Measurements from ENCODE around the gene TXLNB.

The TXLNB gene

DNA sequence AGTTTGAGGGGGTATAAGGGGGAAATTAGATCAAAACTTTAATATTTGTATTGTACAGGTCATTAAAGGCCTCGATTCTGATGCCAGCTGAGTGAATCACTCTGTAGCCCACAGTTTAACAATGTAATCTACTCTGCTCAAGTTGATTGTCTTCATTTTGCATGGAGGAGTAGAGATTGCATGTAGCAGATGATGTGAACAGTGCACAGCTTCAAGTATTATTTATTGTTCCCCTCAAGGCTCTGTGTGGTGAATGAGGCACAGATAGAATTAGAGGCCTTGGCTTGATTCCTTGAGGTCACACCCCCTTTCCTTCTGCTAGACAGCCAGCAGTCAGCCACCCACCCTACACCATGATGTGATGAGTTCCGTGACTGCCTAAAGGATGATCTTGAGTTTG lies 38.1 kb downstream of the TXLNB start:
- WGBS (ENCODE audit: insufficient coverage) = no CpG with 5 or more reads among the region's 2 CpGs
- Histone ChIP-seq H3K27me3 (replicated peaks in 2 of 5; ENCODE audit: control insufficient read depth in 4 of 5, insufficient read depth in 5 of 5, low read length in 4 of 5) (no peaks in the 10 kb centered on the region), H3K36me3 (ENCODE audit: control insufficient read depth in 4 of 4, insufficient read depth in 4 of 4, low read length in 3 of 4) (no peaks in the 10 kb centered on the region), H3K4me3 (ENCODE audit: control insufficient read depth in 1 of 7, extremely low read depth in 1 of 7, insufficient read depth in 4 of 7, low read depth in 2 of 7, low read length in 6 of 7) (no peak overlapping the region), H3K4me1 (ENCODE audit: control extremely low read depth in 1 of 4, control insufficient read depth in 4 of 4, insufficient read depth in 4 of 4, low read length in 3 of 4) (peaks cover 0 to 4% (median 2%) of the 10 kb centered on the region in 4 experiments), H3K27ac (ENCODE audit: insufficient read depth in 1 of 2, low read depth in 1 of 2, low read length in 2 of 2, poor library complexity in 1 of 2, severe bottlenecking in 2 of 2) (no peak overlapping the region), H3K9me3 (ENCODE audit: control extremely low read depth in 1 of 5, control insufficient read depth in 4 of 5, insufficient read depth in 2 of 5, low read depth in 1 of 5, low read length in 4 of 5) (no peaks in the 10 kb centered on the region)
- ChIA-PET POLR2A (no interaction called here), CTCF (no interaction called here)
- no peak for DNase-seq

DNA sequence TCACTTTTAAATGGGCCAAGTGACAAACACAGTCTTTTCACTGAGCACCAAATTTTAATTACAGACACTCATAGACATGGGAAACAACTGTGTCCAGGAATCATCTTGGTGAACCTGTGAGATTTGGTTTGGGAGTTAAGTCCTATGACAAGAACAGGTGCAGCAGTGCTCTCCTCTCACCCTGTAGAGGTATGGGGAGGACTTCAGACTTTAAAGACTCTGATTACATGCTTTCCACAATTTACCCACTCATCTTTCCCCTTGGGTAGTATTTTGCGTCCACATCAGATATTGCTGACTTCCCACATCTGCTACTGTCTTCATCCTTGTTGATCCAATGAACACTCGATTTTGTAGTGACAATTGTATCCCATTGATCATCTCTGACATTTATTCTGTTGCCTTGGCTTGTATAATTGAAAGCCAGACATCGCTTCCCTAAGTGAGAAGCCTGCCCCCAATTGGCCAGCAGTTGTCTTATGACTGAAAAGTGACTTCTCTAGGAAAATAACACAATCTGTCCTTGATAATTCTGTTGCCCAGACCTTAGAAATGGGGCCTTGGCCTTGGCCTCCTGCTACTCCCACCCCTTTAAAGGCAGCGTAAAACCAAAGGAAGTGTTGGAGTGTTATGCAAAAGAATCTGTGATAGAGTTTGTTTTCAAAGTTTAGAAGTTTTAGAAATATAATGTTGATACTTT lies 40.0 kb downstream of the TXLNB start:
- Histone ChIP-seq H3K27ac (ENCODE audit: insufficient read depth in 1 of 2, low read depth in 1 of 2, low read length in 2 of 2, poor library complexity in 1 of 2, severe bottlenecking in 2 of 2) (no peak overlapping the region), H3K9me3 (ENCODE audit: control extremely low read depth in 1 of 5, control insufficient read depth in 4 of 5, insufficient read depth in 2 of 5, low read depth in 1 of 5, low read length in 4 of 5) (no peaks in the 10 kb centered on the region), H3K27me3 (replicated peaks in 2 of 5; ENCODE audit: control insufficient read depth in 4 of 5, insufficient read depth in 5 of 5, low read length in 4 of 5) (no peaks in the 10 kb centered on the region), H3K36me3 (ENCODE audit: control insufficient read depth in 4 of 4, insufficient read depth in 4 of 4, low read length in 3 of 4) (no peaks in the 10 kb centered on the region), H3K4me1 (ENCODE audit: control extremely low read depth in 1 of 4, control insufficient read depth in 4 of 4, insufficient read depth in 4 of 4, low read length in 3 of 4) (peaks cover 0 to 6% (median 2%) of the 10 kb centered on the region in 4 experiments), H3K4me3 (ENCODE audit: control insufficient read depth in 1 of 7, extremely low read depth in 1 of 7, insufficient read depth in 4 of 7, low read depth in 2 of 7, low read length in 6 of 7) (no peak overlapping the region)
- CTCF ChIA-PET = interaction anchor here (1.2 kb wide), 1 partner anchor 14 kb away, joined by 4 read pairs; no protein-coding TSS in a partner anchor
- POLR2A ChIA-PET = no interaction called here
- 89% methylated on average over 3 of the region's 4 CpGs for WGBS (ENCODE audit: insufficient coverage)
- DNase-seq = no peak

DNA sequence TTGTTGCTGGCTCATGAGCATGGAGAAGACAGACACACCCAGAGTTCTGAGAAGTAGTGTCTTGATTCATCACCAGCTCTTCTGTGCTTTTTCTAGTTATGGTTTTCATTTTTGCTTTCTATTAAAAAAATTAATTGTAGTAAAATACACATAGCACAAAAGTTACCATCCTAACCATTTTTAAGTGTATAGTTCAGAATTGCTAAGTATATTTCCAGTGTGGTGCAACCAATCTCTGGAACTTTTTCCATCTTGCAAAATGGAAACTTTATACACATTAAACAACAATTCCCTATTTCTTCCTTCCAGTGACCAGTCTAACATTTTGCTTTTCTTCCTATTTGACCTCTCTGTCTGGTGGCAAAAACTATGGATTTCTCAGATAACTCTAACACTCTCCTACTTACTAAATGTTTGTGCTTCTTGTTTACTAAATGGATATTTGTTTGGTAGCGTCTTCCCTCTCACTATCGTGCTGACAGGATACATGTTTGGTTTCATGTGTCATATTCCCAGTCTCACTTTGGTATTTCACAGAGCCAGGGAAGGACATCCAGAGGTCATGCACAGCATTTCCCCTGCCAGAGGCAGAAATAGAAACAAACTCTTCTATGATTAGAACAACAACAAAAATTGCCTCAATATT lies 40.6 kb downstream of the TXLNB start:
- DNase-seq = no peak
- Histone ChIP-seq H3K4me3 (ENCODE audit: control insufficient read depth in 1 of 7, extremely low read depth in 1 of 7, insufficient read depth in 4 of 7, low read depth in 2 of 7, low read length in 6 of 7) (no peak overlapping the region), H3K9me3 (ENCODE audit: control extremely low read depth in 1 of 5, control insufficient read depth in 4 of 5, insufficient read depth in 2 of 5, low read depth in 1 of 5, low read length in 4 of 5) (no peaks in the 10 kb centered on the region), H3K27me3 (replicated peaks in 2 of 5; ENCODE audit: control insufficient read depth in 4 of 5, insufficient read depth in 5 of 5, low read length in 4 of 5) (no peaks in the 10 kb centered on the region), H3K27ac (ENCODE audit: insufficient read depth in 1 of 2, low read depth in 1 of 2, low read length in 2 of 2, poor library complexity in 1 of 2, severe bottlenecking in 2 of 2) (no peak overlapping the region), H3K36me3 (ENCODE audit: control insufficient read depth in 4 of 4, insufficient read depth in 4 of 4, low read length in 3 of 4) (no peaks in the 10 kb centered on the region), H3K4me1 (ENCODE audit: control extremely low read depth in 1 of 4, control insufficient read depth in 4 of 4, insufficient read depth in 4 of 4, low read length in 3 of 4) (peaks cover 0 to 6% (median 2%) of the 10 kb centered on the region in 4 experiments)
- ChIA-PET CTCF (interaction anchor here (0.9 to 2.0 kb wide), 4 partner anchors 19 to 113 kb away, joined by 3 to 9 read pairs (median 4); no protein-coding TSS in a partner anchor), POLR2A (no interaction called here)
- WGBS (ENCODE audit: insufficient coverage) = 100% methylated on average over 2 of the region's 2 CpGs

DNA sequence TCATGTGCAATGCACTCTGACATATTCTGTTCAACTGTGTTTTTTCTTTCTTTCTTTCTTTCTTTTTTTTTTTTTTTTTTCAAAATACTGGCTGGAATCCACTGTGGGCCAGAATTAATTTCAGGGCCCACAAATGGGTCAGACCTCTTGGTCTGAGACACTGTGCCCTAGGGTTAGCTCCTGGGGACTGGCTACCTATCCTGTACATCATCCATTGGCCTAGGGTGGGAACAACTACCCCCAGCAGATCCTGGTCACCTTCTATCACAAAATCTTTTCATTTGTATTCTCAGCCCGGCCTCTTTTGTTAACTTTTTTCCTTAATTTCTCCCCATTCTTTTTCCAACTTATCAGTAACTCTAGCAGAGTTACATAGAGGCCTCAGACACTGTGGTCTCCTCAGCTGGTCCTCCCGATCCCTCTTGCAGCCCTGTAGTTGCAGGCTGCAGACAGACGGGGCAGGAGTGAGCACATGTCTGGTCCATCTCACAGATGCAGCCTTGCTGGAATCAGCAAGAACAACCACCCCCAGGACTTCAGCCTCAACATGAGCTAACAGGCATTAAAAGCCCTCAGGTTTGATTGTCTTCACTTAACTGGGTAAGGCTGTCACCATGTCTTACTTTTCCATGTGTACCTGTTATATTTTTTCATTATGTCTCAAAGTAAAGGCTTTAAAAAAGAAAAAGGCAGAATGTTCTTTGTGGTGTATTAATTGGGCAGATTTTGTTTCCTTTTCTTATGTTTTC lies 41.3 kb downstream of the TXLNB start:
- no peak overlapping the region for H3K4me3 ChIP-seq (ENCODE audit: control insufficient read depth in 1 of 7, extremely low read depth in 1 of 7, insufficient read depth in 4 of 7, low read depth in 2 of 7, low read length in 6 of 7)
- H3K36me3 ChIP-seq (ENCODE audit: control insufficient read depth in 4 of 4, insufficient read depth in 4 of 4, low read length in 3 of 4) = no peaks in the 10 kb centered on the region
- ChIA-PET CTCF (interaction anchor here (0.9 to 2.0 kb wide), 6 partner anchors 15 to 114 kb away, joined by 3 to 9 read pairs (median 4); no protein-coding TSS in a partner anchor), POLR2A (no interaction called here)
- 65% methylated on average over 3 of the region's 3 CpGs for WGBS (ENCODE audit: insufficient coverage)
- H3K9me3 ChIP-seq (ENCODE audit: control extremely low read depth in 1 of 5, control insufficient read depth in 4 of 5, insufficient read depth in 2 of 5, low read depth in 1 of 5, low read length in 4 of 5) = no peaks in the 10 kb centered on the region
- peaks cover 0 to 6% (median 2%) of the 10 kb centered on the region in 4 experiments for H3K4me1 ChIP-seq (ENCODE audit: control extremely low read depth in 1 of 4, control insufficient read depth in 4 of 4, insufficient read depth in 4 of 4, low read length in 3 of 4)
- no peaks in the 10 kb centered on the region for H3K27me3 ChIP-seq (replicated peaks in 2 of 5; ENCODE audit: control insufficient read depth in 4 of 5, insufficient read depth in 5 of 5, low read length in 4 of 5)
- no peak overlapping the region for H3K27ac ChIP-seq (ENCODE audit: insufficient read depth in 1 of 2, low read depth in 1 of 2, low read length in 2 of 2, poor library complexity in 1 of 2, severe bottlenecking in 2 of 2)
- DNase-seq = peak; percentile 45 to 64 (median 55)

DNA sequence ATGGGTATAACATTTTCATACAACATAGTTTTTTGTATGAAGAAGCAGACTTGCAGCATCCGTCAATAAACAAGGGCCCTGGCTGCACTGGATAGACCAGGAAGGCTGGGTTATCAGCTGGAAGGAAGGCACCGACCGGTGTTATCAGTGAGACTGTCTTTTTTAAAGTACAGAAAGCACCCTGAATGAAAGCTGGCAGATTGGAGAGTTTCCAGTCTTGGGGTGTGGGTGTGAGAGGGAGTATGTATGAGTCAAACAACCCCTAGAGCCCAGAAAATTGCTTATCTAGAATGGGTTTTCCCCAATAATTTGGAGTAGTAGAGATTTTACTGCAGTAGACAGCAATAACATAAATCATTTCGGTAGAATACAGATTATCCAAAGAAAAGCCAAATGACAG lies 42.4 kb downstream of the TXLNB start:
- CTCF ChIA-PET = interaction anchor here (1.3 to 2.0 kb wide), 4 partner anchors 16 to 111 kb away, joined by 3 to 9 read pairs (median 4); no protein-coding TSS in a partner anchor
- WGBS (ENCODE audit: insufficient coverage) = 97% methylated on average over 3 of the region's 4 CpGs
- no peak for DNase-seq
- peaks cover 0 to 13% (median 8%) of the 10 kb centered on the region in 4 experiments for H3K4me1 ChIP-seq (ENCODE audit: control extremely low read depth in 1 of 4, control insufficient read depth in 4 of 4, insufficient read depth in 4 of 4, low read length in 3 of 4)
- no peaks in the 10 kb centered on the region for H3K9me3 ChIP-seq (ENCODE audit: control extremely low read depth in 1 of 5, control insufficient read depth in 4 of 5, insufficient read depth in 2 of 5, low read depth in 1 of 5, low read length in 4 of 5)
- no peak overlapping the region for H3K27ac ChIP-seq (ENCODE audit: insufficient read depth in 1 of 2, low read depth in 1 of 2, low read length in 2 of 2, poor library complexity in 1 of 2, severe bottlenecking in 2 of 2)
- H3K4me3 ChIP-seq (ENCODE audit: control insufficient read depth in 1 of 7, extremely low read depth in 1 of 7, insufficient read depth in 4 of 7, low read depth in 2 of 7, low read length in 6 of 7) = no peak overlapping the region
- H3K27me3 ChIP-seq (replicated peaks in 2 of 5; ENCODE audit: control insufficient read depth in 4 of 5, insufficient read depth in 5 of 5, low read length in 4 of 5) = no peaks in the 10 kb centered on the region
- no peaks in the 10 kb centered on the region for H3K36me3 ChIP-seq (ENCODE audit: control insufficient read depth in 4 of 4, insufficient read depth in 4 of 4, low read length in 3 of 4)
- POLR2A ChIA-PET = no interaction called here

DNA sequence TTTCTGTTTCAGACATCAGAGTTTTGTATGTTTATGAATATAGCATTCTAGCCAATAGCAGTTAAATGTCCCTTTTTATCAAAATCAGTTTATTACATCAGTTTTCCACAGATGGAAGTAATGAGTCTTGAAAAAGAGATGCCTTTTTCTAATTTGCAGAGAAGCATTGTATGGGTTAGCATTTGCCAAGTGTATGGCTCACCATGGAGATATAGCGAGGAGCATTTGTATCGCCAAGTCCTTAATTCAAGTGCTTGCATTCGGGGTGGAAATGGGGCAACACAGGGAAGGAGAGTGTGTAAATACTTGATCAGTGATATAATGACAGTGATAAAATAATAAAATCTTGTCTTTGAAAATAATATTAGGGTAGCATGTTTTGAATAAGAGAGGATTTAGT lies 42.9 kb downstream of the TXLNB start:
- ChIA-PET CTCF (interaction anchor here (1.5 kb wide), 1 partner anchor 17 kb away, joined by 3 read pairs; no protein-coding TSS in a partner anchor), POLR2A (no interaction called here)
- no peaks in the 10 kb centered on the region for H3K27me3 ChIP-seq (replicated peaks in 2 of 5; ENCODE audit: control insufficient read depth in 4 of 5, insufficient read depth in 5 of 5, low read length in 4 of 5)
- H3K9me3 ChIP-seq (ENCODE audit: control extremely low read depth in 1 of 5, control insufficient read depth in 4 of 5, insufficient read depth in 2 of 5, low read depth in 1 of 5, low read length in 4 of 5) = no peaks in the 10 kb centered on the region
- WGBS (ENCODE audit: insufficient coverage) = 96% methylated on average over 3 of the region's 3 CpGs
- H3K4me3 ChIP-seq (ENCODE audit: control insufficient read depth in 1 of 7, extremely low read depth in 1 of 7, insufficient read depth in 4 of 7, low read depth in 2 of 7, low read length in 6 of 7) = no peak overlapping the region
- peaks cover 0 to 14% (median 9%) of the 10 kb centered on the region in 4 experiments for H3K4me1 ChIP-seq (ENCODE audit: control extremely low read depth in 1 of 4, control insufficient read depth in 4 of 4, insufficient read depth in 4 of 4, low read length in 3 of 4)
- no peak overlapping the region for H3K27ac ChIP-seq (ENCODE audit: insufficient read depth in 1 of 2, low read depth in 1 of 2, low read length in 2 of 2, poor library complexity in 1 of 2, severe bottlenecking in 2 of 2)
- DNase-seq = no peak
- H3K36me3 ChIP-seq (ENCODE audit: control insufficient read depth in 4 of 4, insufficient read depth in 4 of 4, low read length in 3 of 4) = no peaks in the 10 kb centered on the region
